HCT116 (cell line): ENCODE measurements around the gene IL26.

ENCODE experiments used
- ELF1 ChIP-seq: IDR thresholded peaks from 2 replicates; pipeline ENCODE4 v1.6.1; 2012; ENCODE audit warnings: low read depth, borderline replicate concordance
- POLR2AphosphoS5 ChIP-seq: IDR thresholded peaks from 2 replicates; pipeline ENCODE4 v1.6.1; 2011; ENCODE audit warnings: mild to moderate bottlenecking, low read depth, low read length, moderate library complexity
- TF ChIP-seq, protein P1 (sequence below), 3 experiments: fragments of 200-600 bp in 1 of 3; sonication (generic) in 1 of 3; IDR thresholded peaks in 2 of 3; conservative IDR thresholded peaks in 1 of 3; 2 replicates each; pipeline ENCODE4 v1.5.1; 2012 to 2017; ENCODE audit warnings: low read depth in 2 of 3, low read length in 2 of 3, antibody characterized with exemption in 1 of 3, borderline replicate concordance in 1 of 3, control low read depth in 1 of 3, mild to moderate bottlenecking in 1 of 3, mixed read lengths in 1 of 3, mixed run types in 1 of 3, moderate library complexity in 1 of 3; ENCODE audit not compliant: insufficient read depth in 1 of 3

DNA sequence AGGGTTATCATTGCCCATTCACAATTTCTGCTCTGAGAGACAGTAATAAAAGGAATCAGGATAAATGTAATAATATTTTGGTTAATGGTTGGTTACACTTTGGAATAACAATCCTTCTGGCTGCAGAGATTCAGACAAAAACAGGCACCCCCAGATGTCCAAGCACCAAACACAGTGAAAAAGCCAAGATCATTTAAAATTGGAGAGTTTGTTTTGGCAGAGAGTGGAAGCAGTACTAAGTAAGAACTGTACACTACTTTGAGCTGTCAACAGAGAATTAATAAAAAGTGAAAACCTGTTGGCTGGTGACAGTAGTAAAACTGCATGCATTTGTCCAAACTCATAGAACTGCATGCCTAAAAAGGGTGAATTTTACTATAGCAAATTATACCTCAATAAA is 43.4 kb upstream of the IL26 start:
- TF ChIP-seq ELF1 (no peak), POLR2AphosphoS5 (no peak)
- TF ChIP-seq, protein P1, sequence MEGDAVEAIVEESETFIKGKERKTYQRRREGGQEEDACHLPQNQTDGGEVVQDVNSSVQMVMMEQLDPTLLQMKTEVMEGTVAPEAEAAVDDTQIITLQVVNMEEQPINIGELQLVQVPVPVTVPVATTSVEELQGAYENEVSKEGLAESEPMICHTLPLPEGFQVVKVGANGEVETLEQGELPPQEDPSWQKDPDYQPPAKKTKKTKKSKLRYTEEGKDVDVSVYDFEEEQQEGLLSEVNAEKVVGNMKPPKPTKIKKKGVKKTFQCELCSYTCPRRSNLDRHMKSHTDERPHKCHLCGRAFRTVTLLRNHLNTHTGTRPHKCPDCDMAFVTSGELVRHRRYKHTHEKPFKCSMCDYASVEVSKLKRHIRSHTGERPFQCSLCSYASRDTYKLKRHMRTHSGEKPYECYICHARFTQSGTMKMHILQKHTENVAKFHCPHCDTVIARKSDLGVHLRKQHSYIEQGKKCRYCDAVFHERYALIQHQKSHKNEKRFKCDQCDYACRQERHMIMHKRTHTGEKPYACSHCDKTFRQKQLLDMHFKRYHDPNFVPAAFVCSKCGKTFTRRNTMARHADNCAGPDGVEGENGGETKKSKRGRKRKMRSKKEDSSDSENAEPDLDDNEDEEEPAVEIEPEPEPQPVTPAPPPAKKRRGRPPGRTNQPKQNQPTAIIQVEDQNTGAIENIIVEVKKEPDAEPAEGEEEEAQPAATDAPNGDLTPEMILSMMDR (IDR thresholded peaks at IDR 0.05 in 2 of 3, conservative IDR thresholded peaks at IDR 0.05 in 1 of 3; ENCODE audit: borderline replicate concordance in 1 of 3, insufficient read depth in 1 of 3, low read depth in 2 of 3, low read length in 2 of 3): no peak
